Head of caudate nucleus (tissue), 42 donors: ENCODE results near the gene UBE2E2.
A peak's percentile ranks its signal among the peaks of the same experiment; 100 is the strongest.
"Not testable (repeated sequence)": the region's sequence is repeated elsewhere in the genome, so short reads cannot be mapped to it uniquely, and the experiment has no call there.

Experiments
- DNase-seq, 42 donors: peaks; one replicate each; pipeline versions ENCODE4 v3.0.0 to v3.0.0-alpha.2; 2020 to 2021; ENCODE audit warnings: mixed read lengths in 7 of 42
- intact Hi-C: fragments of 100-400 bp; cut with DNase I; formaldehyde crosslinking; loops from one replicate; pipeline ENCODE4 v1.15.0; 2022

UBE2E2 gene

DNA sequence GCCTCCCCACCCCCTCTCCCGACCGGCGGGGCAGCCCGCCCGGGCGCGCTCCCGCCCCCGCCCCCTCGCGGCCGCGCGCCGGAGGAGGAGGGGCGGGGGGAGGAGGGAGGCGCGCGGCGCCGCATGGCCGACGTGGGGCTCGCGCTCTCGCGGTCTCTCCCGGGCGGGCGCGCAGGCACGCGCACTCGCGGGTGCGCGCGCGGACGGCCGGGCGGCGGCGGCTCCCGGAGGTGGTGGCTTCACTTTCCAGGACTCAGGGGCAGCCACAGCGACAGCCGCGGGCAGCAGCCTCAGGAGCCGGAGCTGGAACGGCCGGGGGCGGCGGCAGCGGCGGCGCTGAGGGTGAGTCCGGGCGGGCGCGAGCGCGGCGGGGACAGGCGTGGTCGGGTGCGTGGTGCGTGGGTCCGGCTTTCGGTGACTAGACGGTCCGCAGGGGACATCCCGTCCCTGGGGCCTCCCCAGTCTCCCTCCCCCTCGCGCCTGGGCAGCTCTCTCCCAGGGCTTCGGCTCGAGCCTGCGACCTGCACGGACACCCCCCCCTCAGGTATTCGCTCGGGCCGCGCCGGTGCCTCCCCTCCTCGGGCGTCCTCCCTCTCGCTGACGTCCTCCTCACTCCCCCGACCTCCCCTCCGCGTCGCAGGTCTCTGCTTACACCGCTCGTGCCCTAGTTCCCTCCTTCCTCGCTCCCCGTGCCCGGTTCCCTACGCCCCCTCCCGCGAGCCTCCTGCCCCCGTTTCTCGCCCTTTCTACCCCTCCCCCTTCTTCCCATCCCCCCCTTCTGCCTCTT, at the start of gene UBE2E2:
TSS of gene UBE2E2 (plus strand) at position 407 of the 787 bp plus-strand sequence.
- intact Hi-C loops, result loop anchor here (10.0 kb wide), 1 partner anchor 612 kb away; no protein-coding TSS in a partner anchor
- peak in 39 of 42 donors; percentile 25 to 89 (median 77) for DNase-seq

DNA sequence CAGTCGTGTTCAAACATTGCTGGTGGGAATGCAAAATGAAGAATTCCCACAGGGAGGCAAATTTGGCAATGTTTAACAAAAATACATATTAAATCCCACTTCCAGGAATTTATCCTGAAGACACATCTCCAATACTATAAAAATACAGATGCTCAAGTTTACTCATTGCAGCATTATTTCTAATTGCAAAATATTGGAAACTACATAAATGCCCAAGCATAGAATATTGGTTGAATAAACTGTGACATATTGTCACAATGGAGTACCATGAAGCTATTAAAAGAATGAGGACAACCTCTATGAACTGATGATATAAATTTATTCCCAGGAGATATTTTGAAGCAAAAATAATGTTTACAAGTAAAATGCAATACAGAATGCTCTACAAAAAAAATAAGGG, 49.7 kb upstream of the UBE2E2 start:
- no peak for DNase-seq
- intact Hi-C loops, result no loop called here

DNA sequence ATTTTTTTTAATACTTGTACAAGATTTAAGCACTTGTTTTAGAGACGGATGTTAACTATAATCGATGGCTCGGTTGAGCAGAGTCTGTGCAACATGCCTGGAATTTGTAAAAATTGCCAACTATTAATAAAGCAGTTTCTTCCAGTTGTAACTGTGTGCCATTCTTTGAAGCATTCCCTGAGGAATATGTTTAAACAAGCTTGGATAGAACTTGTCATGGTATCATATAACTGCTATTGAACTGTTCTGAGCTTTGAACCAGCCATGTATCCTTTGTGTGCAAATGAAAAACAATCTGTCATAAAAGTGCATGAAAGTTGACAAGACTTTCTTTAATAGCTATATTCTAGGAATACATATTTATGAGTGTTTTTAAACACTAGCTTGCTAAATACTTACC, 45.8 kb upstream of the UBE2E2 start:
- intact Hi-C loops, result no loop called here
- no peak for DNase-seq

DNA sequence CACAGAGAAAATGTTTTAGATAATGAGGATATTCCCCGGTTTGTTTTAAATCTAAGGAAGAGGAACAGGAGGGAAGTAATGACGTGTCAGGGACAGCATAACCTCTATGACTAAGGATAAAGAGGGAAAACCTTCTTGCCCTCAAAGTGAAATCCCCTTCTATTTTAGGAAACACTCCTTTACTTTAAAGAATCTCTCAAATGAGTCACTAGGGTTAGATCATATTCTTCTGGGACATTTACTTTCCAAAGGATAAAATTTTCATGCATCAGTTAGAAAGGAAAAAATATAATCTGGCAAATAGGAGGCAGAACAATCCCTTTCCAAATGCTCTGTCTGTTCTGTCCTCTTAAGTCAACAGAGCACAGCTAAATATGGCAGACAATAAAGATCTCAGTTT, 43.2 kb upstream of the UBE2E2 start:
- intact Hi-C loops, result no loop called here
- no peak for DNase-seq

DNA sequence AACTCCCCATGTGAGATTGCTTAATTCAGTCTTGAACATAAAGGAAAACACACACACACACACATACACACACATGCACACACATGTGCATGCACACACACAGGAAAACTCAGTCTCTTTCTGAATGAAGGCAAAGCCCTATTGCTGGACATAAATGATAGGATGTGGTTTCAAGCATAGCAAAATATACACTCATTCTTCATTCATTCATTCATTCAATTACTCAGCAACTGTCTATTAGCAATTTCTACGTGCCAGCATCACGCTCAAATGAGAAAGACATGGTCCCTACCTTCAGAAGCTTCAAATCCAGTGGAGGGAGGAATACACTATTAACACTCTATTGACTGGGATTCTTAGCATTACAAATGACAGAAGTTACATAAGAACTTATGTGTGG, 41.8 kb upstream of the UBE2E2 start:
- intact Hi-C loops, result no loop called here
- no peak for DNase-seq

DNA sequence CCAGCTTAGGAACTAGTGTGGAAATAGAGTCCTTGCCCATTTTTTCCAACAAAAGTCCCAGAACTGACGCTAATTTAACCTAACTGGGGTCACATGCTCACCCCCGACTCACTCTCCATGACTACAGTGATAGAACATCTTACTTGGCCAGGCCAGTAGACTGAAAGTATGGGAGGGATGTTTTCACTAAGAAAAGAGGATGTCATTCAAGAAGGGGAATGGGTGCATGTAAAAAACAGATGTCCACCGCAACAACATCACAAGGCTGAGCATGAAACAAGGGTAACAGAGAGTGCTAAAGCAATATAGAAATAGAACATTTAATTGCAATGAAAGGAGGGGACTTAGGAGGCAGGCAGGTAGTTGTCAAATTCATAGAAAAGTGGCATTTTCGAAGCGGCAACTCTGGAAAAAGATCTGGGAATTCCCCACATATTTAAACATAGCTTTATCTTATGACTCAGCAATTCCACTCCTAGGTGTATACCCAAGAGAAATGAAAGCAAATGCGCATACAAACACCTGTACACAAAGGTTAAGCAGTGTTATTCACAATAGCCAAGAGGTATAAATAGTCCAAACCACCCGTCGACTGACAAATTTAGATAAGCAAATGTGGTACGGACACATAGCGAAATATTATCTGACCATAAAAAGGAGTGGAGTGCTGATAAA, 41.1 kb upstream of the UBE2E2 start:
- no peak for DNase-seq
- intact Hi-C loops, result no loop called here

DNA sequence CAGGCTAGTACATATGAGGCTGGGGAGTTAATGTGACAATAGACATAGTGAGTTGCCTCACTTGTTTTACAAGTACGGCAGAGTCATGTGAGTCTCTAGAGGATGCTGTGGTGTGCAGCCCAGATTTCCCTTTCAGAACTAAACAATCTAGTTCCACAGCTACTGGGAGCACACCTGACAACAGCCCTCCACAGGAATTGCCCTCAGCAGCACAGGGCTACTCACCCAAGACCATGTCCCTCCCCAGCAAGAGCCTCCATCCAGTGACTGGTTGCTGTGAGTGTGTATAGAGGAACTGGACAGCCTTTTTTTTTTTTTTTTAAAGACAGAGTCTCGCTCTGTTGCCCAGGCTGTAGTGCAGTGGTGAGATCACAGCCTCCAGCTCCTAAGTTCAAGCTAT, 40.2 kb upstream of the UBE2E2 start:
- intact Hi-C loops, result no loop called here
- DNase-seq, result no peak

DNA sequence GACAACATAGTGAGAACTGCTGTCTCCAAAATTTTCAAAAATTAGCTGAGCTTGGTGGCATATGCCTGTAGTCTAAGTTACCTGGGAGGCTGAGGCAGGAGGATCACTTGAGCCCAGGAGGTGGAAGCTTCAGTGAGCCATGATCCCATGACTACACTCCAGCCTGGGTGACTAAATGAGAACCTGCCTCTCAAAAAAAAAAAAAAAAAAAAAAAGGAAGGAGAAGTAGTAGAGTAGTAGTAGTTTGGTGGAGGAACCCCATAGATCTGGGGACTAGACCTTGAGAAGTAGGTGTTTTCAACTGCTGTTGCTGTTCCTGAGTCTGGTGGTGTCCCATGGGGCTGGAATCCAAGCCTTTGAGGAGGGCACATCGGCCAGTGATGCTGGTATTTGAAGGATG, 38.4 kb upstream of the UBE2E2 start:
- no peak for DNase-seq
- intact Hi-C loops, result no loop called here

DNA sequence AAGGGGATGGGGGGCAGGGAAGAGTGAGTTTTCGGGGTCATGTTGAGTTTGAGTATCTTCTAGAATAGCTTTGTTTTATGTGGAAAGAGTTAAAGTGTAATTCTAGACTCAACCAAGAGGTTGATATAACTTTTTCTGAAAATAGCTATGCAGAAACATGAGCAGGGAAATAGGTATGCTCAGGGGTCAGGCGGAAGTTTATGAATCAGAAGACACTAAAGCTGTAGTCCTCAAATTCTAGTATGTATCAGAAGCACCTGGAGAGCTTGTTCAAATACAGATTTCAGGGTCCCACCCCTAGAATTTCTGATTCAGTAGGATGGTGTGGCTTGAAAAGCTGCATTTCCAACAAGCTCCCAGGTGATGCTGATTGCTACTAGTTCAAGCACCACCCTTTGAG, 37.6 kb upstream of the UBE2E2 start:
- intact Hi-C loops, result no loop called here
- DNase-seq, result no peak

DNA sequence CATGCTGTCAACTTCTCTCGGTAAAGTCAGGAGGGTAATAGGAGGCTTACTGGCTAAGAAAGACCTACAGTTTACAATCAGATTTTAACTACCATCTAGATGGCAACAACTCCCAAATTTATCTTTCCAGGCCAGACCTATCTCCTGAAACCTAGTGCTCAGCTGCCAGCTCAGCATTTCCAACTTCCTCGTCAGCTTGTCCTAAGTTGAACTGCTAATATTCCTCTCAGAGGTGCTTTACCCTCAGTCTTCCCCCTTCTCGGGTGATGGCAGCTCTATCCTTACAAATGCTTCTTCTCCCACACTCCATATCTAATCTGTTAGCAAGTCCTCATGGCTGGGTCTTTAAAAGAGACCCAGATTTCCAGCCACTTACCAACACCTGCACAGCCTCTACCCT, 36.9 kb upstream of the UBE2E2 start:
- no peak for DNase-seq
- intact Hi-C loops, result no loop called here

DNA sequence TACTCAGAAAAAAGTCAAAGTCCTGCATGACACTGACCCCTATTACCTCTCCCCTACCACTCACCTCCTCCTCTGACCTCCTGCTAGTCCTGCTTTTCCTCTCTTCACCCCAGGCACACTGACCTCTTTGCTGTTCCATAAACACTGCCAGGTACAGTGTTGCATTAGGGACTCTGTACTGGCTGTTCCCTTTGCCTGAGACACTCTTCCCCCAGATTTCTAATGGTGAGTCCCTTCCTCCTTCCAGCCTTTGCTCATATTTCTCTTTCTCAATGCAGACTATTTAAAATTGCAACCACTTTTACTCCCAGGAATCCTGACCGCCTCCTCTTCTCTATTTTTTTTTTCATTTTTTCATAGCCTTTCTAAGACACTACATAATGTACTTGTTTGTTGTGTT, 36.3 kb upstream of the UBE2E2 start:
- intact Hi-C loops, result no loop called here
- DNase-seq, result no peak

DNA sequence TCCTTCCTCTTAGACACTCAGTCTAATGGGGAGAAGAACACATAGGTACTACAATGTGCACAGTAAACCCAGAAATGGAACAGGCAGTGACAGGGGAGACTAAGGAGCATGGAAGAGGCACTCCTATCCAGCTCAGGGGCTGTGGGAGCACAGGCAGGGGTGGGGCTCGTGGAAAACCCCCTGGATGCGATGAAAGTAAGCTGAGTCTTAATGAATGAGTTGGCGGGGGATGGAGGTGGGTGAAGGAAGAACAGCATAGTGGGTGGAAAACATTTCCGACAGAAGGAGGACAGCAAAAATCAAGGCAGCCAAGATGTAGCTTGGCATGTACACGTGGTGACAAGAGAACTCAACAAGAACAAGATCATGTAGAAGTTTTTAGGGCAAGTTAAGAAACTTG, 33.6 kb upstream of the UBE2E2 start:
- peak in 3 of 42 donors; percentile 6 to 33 (median 9) for DNase-seq
- intact Hi-C loops, result no loop called here

DNA sequence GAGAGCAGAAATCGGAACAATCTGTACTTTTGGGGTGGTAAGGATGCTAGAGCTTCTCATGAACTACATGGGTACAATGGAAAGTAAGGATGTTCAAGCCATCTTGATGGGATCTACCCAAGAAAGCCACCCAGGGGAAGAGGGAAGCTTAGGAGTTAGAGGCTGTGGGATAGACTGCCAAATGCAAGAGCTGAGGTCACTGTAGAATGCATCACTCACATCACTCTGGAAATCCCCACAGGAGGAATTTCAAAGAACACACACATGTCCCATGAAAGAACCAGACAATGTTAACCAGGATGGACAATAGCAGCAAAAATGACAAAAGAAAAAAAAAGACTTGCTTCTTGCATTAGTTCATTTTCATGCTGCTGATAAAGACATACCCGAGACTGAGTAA, 32.8 kb upstream of the UBE2E2 start:
- no peak for DNase-seq
- intact Hi-C loops, result no loop called here

DNA sequence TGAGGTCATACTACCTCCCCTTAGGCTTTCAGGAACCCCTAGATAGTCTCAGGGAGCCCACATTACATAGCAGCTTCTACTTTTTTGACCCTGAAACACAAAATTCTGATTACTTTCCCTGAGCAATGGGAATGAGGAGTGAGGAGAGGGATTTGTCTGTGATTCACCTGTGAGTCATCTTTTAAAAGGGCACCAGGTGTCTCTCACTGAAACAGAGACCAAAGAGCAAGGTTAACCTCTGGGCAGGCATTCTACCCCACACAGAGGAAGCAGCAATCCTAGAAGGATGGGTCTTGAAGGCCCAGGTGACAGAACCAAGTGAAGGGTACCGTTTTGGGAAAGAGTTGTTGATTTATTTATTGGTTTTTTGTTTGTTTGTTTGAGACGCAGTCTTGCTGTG, 31.1 kb upstream of the UBE2E2 start:
- intact Hi-C loops, result no loop called here

DNA sequence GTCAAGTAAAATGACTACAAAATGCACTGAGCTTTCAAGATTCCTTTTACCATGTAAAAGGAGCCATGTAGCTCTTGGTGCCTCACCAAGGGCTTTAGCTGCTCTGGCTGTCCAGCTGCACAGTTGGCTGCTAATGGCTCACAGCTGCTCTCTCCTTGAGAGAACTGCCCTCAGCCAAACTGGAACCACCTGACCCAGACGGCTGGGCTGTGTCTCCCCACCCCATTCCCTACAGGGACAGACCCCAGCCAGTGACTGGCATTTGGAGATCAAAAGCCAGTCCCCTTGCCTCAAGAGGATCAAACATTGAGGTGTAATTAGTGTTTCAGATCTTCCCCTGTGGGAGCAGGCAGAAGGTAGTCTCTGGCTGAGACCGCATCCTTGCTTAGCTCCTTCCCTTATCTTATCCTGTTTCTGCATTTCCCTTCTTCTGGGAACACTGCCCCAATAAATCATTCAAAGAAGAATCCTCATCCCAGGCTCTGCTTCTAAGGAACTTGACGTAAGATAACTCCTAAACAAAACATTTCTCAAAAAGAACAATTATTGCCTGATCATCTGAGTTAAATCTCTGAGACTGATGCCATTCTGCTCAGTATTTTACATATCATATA, 28.6 kb upstream of the UBE2E2 start:
- DNase-seq, result peak in 1 of 42 donors; percentile 14
- intact Hi-C loops, result no loop called here

More for the DNA sequence above, 31.1 kb upstream of the UBE2E2 start:
- DNase-seq, result no peak

DNA sequence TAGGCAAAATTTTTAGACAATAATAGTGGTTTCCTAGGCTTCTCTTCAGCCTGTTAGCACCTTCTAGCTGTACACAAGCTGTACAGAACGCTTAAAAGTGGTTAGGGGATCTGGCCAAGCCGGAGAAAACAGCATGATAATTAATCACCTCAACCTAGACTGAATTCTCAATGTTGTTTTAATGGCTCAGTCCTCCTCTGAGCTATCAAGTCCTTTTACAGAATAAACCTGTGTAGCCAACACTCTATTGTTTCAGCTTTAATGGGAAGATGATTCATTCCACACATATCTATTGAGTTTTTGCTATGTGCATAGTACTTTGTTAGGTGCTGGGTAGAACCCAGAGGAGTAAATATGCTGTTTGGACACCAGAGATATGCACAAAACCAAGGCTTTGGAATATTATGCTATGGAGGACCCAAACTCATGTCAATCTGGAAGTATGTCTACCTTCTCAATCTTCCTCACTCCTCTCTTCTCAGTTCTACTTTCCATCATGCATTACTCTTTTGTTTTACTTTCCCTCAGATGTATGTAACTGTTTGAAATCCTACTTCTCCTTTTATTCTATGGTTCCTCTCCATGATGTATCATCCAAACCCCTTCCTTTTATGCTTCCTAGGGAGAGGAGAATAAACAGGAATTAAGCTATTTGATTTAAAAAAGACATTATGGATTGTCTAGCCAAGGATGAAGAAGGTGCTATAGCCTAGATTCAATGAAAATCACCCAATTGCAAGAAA, 27.6 kb upstream of the UBE2E2 start:
- intact Hi-C loops, result no loop called here
- no peak for DNase-seq

DNA sequence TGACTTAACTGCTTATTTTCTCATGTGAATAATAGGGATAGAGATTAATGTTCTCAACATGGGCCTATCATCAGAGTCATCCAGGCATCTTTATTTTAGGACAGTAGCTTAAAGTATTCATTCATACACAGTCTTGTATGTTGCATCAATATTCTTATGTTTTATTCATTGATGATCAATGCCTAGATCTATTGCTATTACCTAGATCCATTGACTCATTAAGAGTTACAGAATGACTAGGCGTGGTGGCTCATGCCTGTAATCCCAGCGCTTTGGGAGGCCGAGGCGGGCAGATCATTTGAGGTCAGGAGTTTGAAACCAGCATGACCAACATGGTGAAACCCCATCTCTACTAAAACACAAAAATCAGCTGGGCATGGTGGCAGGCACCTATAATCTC, 26.3 kb upstream of the UBE2E2 start:
- intact Hi-C loops, DNase-seq: not testable (repeated sequence)

DNA sequence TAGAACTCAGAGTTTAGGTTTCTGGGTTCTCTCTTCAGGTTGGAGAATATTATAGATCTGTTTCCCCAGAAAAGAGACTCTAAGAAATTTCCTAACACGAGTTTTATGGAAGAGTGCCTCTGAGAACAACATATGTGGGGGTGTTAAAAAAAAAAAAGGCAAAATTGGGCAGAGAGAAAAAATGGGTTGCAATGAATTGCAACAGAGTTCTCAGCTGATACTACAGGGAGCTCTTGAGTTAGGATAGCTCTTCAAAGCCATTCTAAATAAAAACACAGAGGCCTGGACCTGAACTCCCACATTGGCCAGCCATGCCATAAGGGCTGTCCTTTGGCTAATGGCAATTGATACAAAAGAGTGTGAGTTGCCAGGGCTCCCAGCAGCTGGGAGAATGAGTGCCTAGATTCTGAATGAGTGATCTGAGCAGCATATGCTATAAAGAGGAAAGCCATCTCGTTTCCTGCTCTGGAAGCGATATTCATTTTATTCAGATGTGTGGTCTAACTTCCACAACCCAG, 20.1 kb upstream of the UBE2E2 start:
- intact Hi-C loops, result no loop called here

DNA sequence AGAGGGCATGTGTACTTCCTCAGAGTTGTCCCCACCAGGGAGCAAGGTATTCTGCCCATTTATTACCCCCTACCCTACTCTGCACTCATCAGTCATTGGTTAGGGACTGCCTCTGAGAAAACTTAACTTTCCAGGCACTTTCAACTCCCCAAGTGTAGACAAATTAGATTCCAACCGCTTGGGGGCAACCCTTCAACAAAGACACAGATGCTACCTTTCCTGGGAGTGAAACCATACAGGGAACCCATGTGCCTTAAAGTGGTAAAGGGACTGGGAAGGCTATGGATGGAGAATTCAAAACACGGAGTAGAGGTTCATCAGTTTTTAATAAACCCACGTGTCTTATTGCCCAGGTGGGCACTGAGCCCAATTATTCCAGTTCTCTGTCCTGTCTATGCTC, 19.4 kb upstream of the UBE2E2 start:
- DNase-seq, result peak in 32 of 42 donors; percentile 6 to 80 (median 49)

More for the DNA sequence above, 20.1 kb upstream of the UBE2E2 start:
- no peak for DNase-seq

More for the DNA sequence above, 19.4 kb upstream of the UBE2E2 start:
- intact Hi-C loops, result no loop called here
